GM08714 (cell line): Measurements from ENCODE around the gene CENPS.
"Not testable (repeated sequence)": the region's sequence is repeated elsewhere in the genome, so short reads cannot be mapped to it uniquely, and the experiment has no call there.

Experiments
- H3K4me3 ChIP-seq: fragments of 200-500 bp; sonication (Bioruptor generic); 2 replicates; pipeline ENCODE4 v1.5.1; 2014; ENCODE audit warnings: mild to moderate bottlenecking, low read length, inconsistent platforms
- ZNF274 ChIP-seq: IDR thresholded peaks from 2 replicates; pipeline ENCODE4 v1.6.1; 2012; ENCODE audit warnings: mild to moderate bottlenecking, low read depth, low read length

The CENPS gene

GRCh38 chr1:10451287-10451686 is 21.1 kb downstream of the CENPS start:
- no peak for TF ChIP-seq ZNF274
- H3K4me3 ChIP-seq = no peak overlapping the region

- no peak overlapping the region for H3K4me3 ChIP-seq
- no peak for TF ChIP-seq ZNF274
Measured at GRCh38 chr1:10456048-10456447, 25.8 kb downstream of the CENPS start.

GRCh38 chr1:10456661-10457060 is 26.4 kb downstream of the CENPS start:
- no peak for TF ChIP-seq ZNF274
- H3K4me3 ChIP-seq = no peak overlapping the region

- H3K4me3 ChIP-seq = not testable (repeated sequence)
Measured at GRCh38 chr1:10457462-10457861, 27.2 kb downstream of the CENPS start.

- H3K4me3 ChIP-seq = no peak overlapping the region
- no peak for TF ChIP-seq ZNF274
Measured at GRCh38 chr1:10457875-10458274, 27.6 kb downstream of the CENPS start.

- H3K4me3 ChIP-seq = no peak overlapping the region
- no peak for TF ChIP-seq ZNF274
Measured at GRCh38 chr1:10459184-10459583, 29.0 kb downstream of the CENPS start.

GRCh38 chr1:10467078-10467477 is 36.8 kb downstream of the CENPS start:
- TF ChIP-seq ZNF274 = no peak
- no peak overlapping the region for H3K4me3 ChIP-seq

- no peak overlapping the region for H3K4me3 ChIP-seq
- no peak for TF ChIP-seq ZNF274
Measured at GRCh38 chr1:10470043-10470442, 39.8 kb downstream of the CENPS start.

GRCh38 chr1:10471411-10472219 is 41.4 kb downstream of the CENPS start:
- no peak for TF ChIP-seq ZNF274
- H3K4me3 ChIP-seq = peak overlapping the region; percentile 85

GRCh38 chr1:10472220-10473144 is 42.2 kb downstream of the CENPS start, which contains the start of gene DFFA:
DFFA (minus strand) TSS chr1:10472529; CDS start chr1:10472458, 71 bp downstream.
- no peak for TF ChIP-seq ZNF274
- H3K4me3 ChIP-seq = peak within 1 kb of the TSS; percentile 85

GRCh38 chr1:10473145-10473765 is 43.0 kb downstream of the CENPS start:
- no peak overlapping the region for H3K4me3 ChIP-seq
- no peak for TF ChIP-seq ZNF274

- H3K4me3 ChIP-seq = peak overlapping the region; percentile 92; the same call in 1 of the 2 replicates
Measured at GRCh38 chr1:10474309-10474612, 44.0 kb downstream of the CENPS start.

GRCh38 chr1:10474613-10475507 is 44.6 kb downstream of the CENPS start, which contains the start of gene PEX14:
PEX14 (plus strand) TSS chr1:10474950; CDS start chr1:10474967, 17 bp downstream.
- H3K4me3 ChIP-seq = peak within 1 kb of the TSS; percentile 92
- TF ChIP-seq ZNF274 = no peak

- H3K4me3 ChIP-seq = peak overlapping the region; percentile 92
- TF ChIP-seq ZNF274 = no peak
Measured at GRCh38 chr1:10475510-10475909, 45.3 kb downstream of the CENPS start.
